ENCODE measurements around the gene LAMB4.

LAMB4 gene

GRCh38 chr7:108103558-108104298, 26.4 kb downstream of the LAMB4 start:
- DNase-seq: no peak

DNA sequence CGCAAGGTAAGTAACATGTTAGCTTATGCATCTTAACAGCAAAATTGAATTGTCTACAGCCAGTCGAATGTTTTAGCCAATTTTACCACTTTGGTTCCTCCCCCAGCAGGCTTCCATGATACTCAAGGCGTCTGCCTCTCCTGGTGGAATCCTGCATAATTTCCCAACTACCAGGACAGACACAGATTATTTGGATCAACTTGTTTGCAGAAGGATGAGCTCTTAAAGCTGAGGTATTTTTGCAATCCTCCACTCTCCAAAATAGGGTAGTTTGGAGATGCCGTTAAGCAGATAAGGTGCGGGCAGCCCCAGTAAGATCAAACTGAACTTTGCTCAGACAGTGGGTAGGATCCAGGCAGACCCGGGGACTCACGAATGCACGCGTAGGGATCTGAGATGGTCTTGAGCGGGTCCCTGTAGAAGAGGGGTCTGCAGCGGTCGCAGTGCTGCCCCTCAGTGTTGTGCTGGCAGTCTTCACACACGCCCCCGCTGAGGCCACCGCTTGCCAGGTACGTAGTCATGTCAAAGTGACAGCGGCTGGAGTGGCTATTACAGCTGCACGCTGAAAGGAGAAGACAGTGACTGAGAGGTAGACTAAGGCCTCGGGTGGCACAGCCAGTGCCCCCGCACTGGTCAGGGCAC, 27.4 kb downstream of the LAMB4 start:
- DNase-seq: no peak

GRCh38 chr7:108101759-108102158, 28.4 kb downstream of the LAMB4 start:
- DNase-seq: no peak

- DNase-seq: no peak
Observed at GRCh38 chr7:108099713-108100112, 30.4 kb downstream of the LAMB4 start.

- DNase-seq: no peak
Observed at GRCh38 chr7:108097703-108098102, 32.5 kb downstream of the LAMB4 start.

DNA sequence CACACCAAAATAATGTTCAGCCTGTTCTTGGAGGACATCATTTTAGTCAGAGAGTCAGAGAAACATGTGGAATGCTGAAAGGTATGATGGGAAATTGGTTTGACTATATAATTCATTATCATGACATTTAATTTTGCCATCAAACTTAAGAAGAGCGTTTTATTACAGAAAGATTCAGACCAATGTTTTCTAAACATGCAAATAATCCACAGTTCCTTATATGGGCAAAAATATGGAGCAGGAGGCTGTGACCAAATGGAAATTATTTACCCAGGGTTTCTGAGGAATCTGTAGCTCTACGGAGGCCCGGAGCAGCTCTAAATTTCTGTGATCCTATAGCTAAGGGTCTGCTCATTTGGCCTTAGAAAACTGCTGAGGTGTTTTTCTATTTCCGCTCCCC, 33.2 kb downstream of the LAMB4 start:
- DNase-seq: no peak

DNA sequence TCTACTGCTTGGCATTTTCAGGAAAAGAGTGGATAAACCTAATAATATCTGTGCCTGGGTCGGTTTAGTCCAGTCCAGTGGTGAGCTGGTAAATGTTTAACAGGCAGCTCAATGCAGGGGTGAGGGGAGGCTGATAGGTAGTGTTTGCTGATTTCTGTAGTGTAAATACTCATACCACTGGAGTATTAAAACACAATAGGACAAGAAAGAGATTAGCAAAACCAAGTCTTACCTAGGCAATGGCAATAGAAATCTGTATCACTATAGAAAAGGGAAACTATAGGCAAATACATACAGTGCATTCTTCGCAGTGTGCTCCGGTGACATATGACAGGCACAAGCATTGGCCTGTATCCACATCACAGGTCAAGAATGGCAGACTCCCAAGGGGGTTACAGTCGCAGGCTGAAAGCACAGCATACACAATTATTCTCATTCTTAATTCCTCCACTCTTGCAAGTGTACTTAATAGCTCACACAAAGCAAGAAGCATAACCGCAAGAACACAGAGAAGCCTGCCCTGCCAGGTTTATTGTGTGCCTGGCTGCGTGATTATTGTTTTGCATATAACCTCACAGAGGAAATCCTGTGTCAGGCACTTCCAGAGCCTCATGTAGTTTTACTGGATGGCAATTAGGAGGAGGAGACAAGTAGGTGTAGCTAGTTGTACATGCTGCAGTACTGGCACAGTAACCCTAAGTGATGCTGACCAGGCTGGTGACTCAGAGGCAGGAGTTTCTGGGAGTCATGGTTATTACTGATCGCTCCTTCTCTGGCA, 35.0 kb downstream of the LAMB4 start:
- no peak for DNase-seq

DNA sequence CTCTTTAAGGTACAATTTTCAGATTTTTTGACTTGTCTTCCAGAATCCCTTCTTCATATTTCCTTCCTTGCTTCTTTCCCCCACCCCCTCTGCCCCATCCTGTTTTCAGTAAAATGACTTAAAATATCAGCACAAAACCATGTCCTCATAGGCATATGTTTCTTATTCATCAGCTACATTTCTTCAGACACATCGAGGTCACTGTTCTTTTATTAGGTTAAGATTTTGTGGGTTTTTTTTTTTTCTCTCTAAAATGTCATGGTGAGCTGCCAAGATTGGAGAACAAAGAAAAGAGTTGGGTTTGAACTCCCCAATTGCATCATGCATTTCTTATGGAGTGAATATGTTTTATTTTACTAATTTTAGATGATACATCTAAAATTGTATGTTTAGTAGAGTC, 35.8 kb downstream of the LAMB4 start:
- DNase-seq: no peak

DNA sequence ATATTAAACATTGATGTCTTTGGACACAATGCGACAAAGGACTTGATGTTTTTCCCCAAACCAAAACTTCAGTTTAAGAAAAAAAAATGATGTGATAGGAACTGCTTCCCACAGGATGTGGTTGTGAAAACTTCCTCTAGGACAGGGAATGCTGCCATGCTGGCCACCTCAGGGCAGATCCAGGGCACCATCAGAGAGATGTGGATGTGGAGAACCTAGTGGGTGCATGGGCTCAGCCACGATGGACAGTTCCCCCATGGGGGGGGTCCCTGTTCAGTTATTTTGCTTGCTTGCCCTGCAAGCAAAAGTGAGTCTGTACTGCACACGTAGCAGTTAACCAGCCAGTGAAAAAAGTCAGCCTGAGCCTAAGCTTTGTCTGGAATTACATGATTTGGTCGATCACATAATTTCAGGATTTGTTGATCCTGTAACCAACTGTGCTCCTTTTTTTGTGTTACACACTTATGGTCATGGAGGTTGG, 36.3 kb downstream of the LAMB4 start:
- DNase-seq: no peak

DNA sequence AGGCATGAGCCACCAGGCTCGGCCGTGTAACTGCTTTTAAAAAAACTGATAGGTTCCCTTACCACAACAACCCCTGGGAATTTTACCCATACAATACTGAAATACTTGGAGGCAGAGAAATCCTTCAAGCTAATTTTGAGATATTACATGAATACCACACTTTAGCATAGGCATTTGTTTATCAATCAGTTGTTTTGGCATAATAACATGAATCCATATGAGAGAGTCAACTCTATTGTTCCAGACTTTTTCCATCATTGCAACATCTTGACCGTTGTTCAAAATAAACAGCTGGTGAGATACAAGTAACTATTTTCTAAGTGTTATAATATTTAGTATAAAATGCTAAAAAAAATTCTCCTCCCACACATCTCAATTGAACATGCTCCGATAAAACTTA, 36.8 kb downstream of the LAMB4 start:
- no peak for DNase-seq

- no peak for DNase-seq
Observed at GRCh38 chr7:108091461-108091831, 38.7 kb downstream of the LAMB4 start.

DNA sequence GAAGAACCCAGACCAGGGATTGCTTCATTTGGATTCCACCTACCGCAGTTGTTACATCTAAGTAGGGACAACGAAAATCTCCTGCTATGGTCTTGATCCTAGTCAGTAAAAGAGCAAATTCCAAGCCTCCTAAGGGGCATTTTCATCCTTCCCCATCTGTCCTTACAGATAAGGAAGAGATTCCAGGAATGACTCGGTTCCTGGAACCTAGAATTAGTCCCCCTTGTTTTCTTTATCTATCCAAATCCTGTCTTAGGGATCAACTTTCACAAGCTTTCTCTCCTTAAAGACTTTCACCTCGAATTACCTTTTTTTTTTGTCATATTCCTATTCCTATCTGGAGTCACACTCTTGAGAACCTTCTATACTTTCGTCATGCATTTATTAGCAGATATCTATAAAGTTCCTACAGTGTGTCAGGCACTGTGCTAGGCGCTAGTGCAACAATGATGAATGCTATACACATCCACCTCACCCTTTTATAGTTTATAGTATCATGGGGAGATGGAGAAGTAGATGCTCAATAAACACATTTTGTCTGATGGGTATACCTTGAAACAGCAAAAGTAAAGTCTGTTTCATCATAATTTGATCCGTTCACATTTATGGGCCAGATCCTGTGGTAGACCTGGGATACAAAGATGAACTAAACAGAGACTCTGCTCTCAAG, 39.2 kb downstream of the LAMB4 start:
- no peak for DNase-seq

GRCh38 chr7:108089381-108089780, 40.8 kb downstream of the LAMB4 start:
- DNase-seq: no peak

- DNase-seq: no peak
Observed at GRCh38 chr7:108088729-108089128, 41.4 kb downstream of the LAMB4 start.

GRCh38 chr7:108087778-108088177, 42.4 kb downstream of the LAMB4 start:
- no peak for DNase-seq

DNA sequence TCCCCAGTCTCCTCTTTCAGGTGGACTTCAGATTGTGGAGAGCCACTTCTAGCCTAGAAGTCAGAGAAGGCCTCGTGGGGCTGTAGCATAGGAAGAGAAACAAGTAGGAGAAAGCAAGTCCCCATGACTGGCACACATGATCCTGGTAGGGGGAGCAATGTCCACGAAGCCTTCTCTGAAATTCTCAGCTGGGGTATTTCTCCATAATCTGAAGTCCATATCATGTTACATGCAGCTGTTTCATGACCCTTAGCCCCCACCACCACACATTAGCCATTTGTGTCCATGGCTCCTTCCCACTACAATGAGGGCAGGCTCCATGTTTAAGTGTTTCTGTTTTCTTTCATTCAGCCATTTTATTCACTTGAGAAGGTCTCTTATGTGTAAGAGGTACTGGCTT, 43.2 kb downstream of the LAMB4 start:
- no peak for DNase-seq

GRCh38 chr7:108086546-108086945, 43.6 kb downstream of the LAMB4 start:
- DNase-seq: no peak

DNA sequence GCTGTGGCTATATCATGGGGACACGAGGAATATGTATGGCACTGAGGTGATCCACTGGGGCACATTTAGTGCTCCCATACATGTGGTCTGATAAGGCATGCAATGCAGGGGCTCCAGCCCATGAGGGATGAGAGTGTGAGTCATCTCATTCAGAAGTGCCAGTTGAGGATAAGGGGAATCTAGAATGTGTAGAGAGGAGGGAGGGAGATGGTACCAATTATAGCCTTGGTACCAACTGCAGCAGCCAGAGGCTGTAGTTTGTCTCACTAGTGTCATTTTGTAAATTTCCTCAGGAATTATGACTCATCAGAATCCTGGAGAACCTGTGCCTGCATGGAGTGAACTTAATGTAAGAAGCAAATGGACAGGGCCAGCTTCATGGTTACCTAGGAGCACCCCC, 46.2 kb downstream of the LAMB4 start:
- no peak for DNase-seq

GRCh38 chr7:108079648-108080591, 50.2 kb downstream of the LAMB4 start:
- DNase-seq: no peak

GRCh38 chr7:108079276-108079647, 50.9 kb downstream of the LAMB4 start:
- DNase-seq: no peak

GRCh38 chr7:108078691-108079090, 51.5 kb downstream of the LAMB4 start:
- DNase-seq: no peak

GRCh38 chr7:108078211-108078673, 51.9 kb downstream of the LAMB4 start:
- no peak for DNase-seq

Measured in cerebellar nuclear complex (tissue), 1 donor.